AG10803 (cell line): ENCODE results near the gene DR1.

Source experiments
- DNase-seq: peaks from one replicate; pipeline ENCODE4 v3.0.0; 2010; ENCODE audit warnings: low read depth
- H3K4me3 ChIP-seq: 2 replicates; pipeline ENCODE4 v1.5.1; 2011; ENCODE audit warnings: mild to moderate bottlenecking, low read length, control low read depth
- TF ChIP-seq, protein P1 (sequence below): conservative IDR thresholded peaks from 2 replicates; pipeline ENCODE4 v1.5.1; 2011; ENCODE audit warnings: mild to moderate bottlenecking, low read length, control low read depth, inconsistent platforms

The DR1 gene

DNA sequence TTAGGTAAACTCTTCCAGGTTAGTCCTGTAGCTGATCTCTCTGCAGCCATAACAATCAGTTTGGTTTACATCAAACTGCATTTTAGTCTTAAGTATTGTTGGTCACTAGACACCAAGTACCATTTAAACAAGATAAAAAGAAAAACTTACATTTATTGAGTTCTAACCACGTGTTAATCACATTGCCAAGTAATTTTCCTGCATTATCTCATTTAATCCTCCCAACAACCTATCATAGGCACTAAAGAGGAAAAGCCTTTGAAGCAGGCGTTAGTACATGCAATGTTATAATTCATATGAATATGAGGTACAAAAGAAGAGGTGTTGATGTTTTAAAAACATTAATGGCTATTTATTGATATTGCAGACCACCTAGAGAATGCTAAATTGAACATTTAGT lies 9.0 kb downstream of the DR1 start:
- no peak for DNase-seq
- TF ChIP-seq, protein P1, sequence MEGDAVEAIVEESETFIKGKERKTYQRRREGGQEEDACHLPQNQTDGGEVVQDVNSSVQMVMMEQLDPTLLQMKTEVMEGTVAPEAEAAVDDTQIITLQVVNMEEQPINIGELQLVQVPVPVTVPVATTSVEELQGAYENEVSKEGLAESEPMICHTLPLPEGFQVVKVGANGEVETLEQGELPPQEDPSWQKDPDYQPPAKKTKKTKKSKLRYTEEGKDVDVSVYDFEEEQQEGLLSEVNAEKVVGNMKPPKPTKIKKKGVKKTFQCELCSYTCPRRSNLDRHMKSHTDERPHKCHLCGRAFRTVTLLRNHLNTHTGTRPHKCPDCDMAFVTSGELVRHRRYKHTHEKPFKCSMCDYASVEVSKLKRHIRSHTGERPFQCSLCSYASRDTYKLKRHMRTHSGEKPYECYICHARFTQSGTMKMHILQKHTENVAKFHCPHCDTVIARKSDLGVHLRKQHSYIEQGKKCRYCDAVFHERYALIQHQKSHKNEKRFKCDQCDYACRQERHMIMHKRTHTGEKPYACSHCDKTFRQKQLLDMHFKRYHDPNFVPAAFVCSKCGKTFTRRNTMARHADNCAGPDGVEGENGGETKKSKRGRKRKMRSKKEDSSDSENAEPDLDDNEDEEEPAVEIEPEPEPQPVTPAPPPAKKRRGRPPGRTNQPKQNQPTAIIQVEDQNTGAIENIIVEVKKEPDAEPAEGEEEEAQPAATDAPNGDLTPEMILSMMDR = no peak
- no peak overlapping the region for H3K4me3 ChIP-seq

DNA sequence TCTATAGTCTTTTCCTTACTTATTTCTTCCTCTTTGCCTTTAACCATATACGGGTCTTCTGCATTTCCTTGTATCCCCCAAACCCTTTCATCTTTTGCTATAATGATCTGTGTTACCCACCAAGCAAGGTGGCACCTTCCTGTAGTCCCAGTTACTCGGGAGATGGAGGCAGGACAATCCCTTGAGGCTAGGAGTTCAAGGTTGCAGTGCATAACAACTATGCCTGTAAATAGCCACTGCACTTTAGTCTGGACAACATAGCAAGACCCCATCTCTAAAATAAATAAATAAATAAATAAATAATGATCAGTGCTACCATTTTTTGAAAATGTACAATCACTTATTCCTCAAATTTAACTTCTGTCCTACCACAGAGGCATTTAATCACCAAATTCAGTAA lies 11.5 kb downstream of the DR1 start:
- no peak for DNase-seq
- no peak overlapping the region for H3K4me3 ChIP-seq
- TF ChIP-seq, protein P1 = no peak

DNA sequence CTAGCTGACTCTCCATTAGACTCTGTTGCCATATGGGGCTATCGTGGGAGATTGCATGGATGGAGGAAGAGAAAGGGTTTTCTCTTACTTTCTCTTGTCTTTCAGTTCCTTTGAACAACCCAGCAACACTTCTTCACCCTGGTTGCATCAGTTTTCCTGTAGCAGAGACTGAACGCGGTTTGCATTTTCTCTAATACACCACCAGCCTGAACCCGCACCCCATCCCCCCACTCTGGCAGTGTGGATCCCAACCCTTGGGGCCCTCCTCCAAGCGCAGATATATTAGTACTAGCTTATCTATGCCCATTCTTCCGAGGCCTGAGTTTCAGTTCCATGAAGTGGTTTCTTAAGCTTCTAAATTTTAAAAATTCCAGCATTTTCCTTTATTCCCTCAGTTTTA lies 12.6 kb downstream of the DR1 start:
- TF ChIP-seq, protein P1 = no peak
- no peak overlapping the region for H3K4me3 ChIP-seq
- DNase-seq = no peak

DNA sequence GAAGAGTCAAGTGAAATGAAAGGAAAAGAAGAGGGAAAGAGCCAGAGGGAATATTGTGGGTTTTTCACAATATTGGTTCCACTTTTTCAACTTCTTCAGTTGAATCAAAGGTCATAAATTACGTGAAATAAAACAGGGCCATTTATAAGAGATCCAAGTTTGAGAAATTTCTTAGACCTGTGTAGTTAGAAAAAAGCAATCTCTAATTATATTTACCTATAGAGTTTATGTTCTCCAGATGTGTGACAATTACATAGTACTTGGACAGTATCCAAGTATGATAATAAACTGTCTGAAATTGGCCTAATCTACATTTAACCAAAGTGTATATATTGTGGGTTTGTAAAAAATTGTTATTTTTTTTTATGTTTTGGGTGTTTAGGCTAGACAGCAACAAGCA lies 14.4 kb downstream of the DR1 start:
- TF ChIP-seq, protein P1 = no peak
- H3K4me3 ChIP-seq = no peak overlapping the region
- DNase-seq = no peak

DNA sequence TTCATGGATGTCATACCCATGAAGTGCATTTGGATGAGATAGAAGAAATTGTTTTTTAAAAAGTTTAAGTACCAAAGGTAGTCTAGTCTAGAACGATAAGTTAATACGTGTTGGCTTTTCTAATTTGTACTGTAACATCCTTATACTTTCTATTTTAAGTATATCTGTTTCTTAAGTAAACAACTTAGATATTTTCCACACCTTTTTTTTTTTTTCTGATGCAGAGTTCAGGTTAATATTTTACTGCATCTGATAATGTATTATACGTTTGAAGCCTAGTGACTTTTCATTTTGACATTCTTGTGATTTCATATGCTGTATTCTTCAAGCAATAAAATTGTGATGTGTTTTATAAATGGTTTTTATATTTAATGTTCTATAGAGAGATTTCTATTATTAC lies 16.5 kb downstream of the DR1 start:
- TF ChIP-seq, protein P1 = no peak

DNA sequence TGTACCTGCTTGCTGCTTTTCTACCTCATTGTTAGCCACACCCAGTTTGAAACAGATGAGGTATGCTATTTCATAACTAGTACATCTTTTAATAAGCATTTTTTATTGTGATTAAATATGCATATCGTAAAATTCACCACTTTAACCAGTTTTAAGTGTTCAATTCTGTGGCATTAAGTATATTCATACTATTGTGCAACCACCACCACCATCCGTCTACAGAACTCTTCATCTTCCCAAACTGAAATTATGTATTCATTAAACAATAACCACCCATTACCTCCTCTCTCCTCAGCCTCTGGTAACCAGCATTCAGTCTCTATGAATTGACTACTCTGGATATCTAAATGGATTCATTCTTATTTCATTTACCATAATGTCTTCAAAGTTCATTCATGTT lies 20.1 kb downstream of the DR1 start:
- no peak overlapping the region for H3K4me3 ChIP-seq
- TF ChIP-seq, protein P1 = no peak

More for the DNA sequence above, 16.5 kb downstream of the DR1 start:
- no peak overlapping the region for H3K4me3 ChIP-seq
- no peak for DNase-seq

DNA sequence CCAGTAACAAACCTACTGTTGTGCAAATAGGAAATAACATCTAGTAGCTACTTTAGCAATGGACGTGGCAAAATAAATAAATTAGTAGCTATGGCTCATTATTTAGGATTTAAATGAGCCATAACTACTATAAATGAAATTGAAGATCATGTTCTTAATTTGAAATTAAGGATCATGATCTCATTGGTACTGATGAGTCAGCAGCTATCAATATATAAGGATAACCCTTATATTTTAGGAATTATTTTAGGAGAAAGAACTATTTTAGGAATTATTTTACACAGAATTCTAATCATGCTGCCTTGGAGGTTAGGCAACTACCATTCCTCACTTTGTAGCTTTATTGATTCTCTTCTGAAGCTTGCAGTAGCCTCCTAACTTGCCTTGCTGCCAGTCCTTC lies 24.0 kb downstream of the DR1 start:
- TF ChIP-seq, protein P1 = no peak
- H3K4me3 ChIP-seq = no peak overlapping the region
- DNase-seq = no peak

More for the DNA sequence above, 20.1 kb downstream of the DR1 start:
- no peak for DNase-seq
